ENCODE results near the gene RENBP. TPM values are rescaled to one million over a fixed set of nuclear protein-coding genes. Genes with fewer than 3 reads are reported as not detected.

Gene RENBP
- total and polyA plus RNA-seq, 4 donors = 1.0 to 7.9 (median 7.0) TPM

- no peak for TF ChIP-seq HNF4A (conservative IDR thresholded peaks at IDR 0.05)
These were observed 34.5 kb downstream of the RENBP start (continued) for GRCh38 chrX:153909980-153910360.

GRCh38 chrX:153909024-153909979, 35.1 kb downstream of the RENBP start:
- H3K9ac ChIP-seq (ENCODE audit: low read depth in 1 of 2, low read length in 2 of 2) = no peak overlapping the region
- H3K9me3 ChIP-seq (ENCODE audit: control insufficient read depth in 4 of 4, low read length in 3 of 4) = no peaks in the 10 kb centered on the region
- H3K4me1 ChIP-seq (ENCODE audit: control insufficient read depth in 4 of 4, insufficient read depth in 4 of 4, low read length in 3 of 4) = peaks cover 0 to 2% (median under 1%) of the 10 kb centered on the region in 4 donors
- TF ChIP-seq CTCF (IDR thresholded peaks at IDR 0.05; ENCODE audit: low read depth, low read length, missing input control) (no peak), JUND (IDR thresholded peaks at IDR 0.05) (no peak), GABPA (IDR thresholded peaks at IDR 0.05 in 1 of 2, conservative IDR thresholded peaks at IDR 0.05 in 1 of 2) (no peak), YY1 (IDR thresholded peaks at IDR 0.05) (no peak), MAX (IDR thresholded peaks at IDR 0.05) (no peak), REST (IDR thresholded peaks at IDR 0.05) (no peak), FOXA1 (IDR thresholded peaks at IDR 0.05) (no peak), NR2F2 (IDR thresholded peaks at IDR 0.05) (no peak)
- no peaks in the 10 kb centered on the region for H3K27me3 ChIP-seq (ENCODE audit: control insufficient read depth in 4 of 4, insufficient read depth in 4 of 4, low read length in 3 of 4)
- H3K27ac ChIP-seq (ENCODE audit: low read depth in 1 of 2, low read length in 2 of 2) = no peak overlapping the region
- no peak overlapping the region for H3K4me3 ChIP-seq (ENCODE audit: low read depth in 1 of 3, low read length in 3 of 3)
- H3K36me3 ChIP-seq (ENCODE audit: control insufficient read depth in 4 of 4, insufficient read depth in 3 of 4, low read depth in 1 of 4, low read length in 3 of 4) = no peaks in the 10 kb centered on the region
- DNase-seq (ENCODE audit: low spot score) = no peak
- WGBS = 87% methylated on average over 37 of the region's 37 CpGs

- H3K4me3 ChIP-seq (ENCODE audit: low read depth in 1 of 3, low read length in 3 of 3) = no peak overlapping the region
- H3K27me3 ChIP-seq (ENCODE audit: control insufficient read depth in 4 of 4, insufficient read depth in 4 of 4, low read length in 3 of 4) = no peaks in the 10 kb centered on the region
- H3K9me3 ChIP-seq (ENCODE audit: control insufficient read depth in 4 of 4, low read length in 3 of 4) = no peaks in the 10 kb centered on the region
- no peak overlapping the region for H3K27ac ChIP-seq (ENCODE audit: low read depth in 1 of 2, low read length in 2 of 2)
- DNase-seq (ENCODE audit: low spot score) = no peak
- WGBS = 94% methylated on average over 23 of the region's 23 CpGs
- no peaks in the 10 kb centered on the region for H3K36me3 ChIP-seq (ENCODE audit: control insufficient read depth in 4 of 4, insufficient read depth in 3 of 4, low read depth in 1 of 4, low read length in 3 of 4)
- H3K9ac ChIP-seq (ENCODE audit: low read depth in 1 of 2, low read length in 2 of 2) = no peak overlapping the region
- peaks cover 0 to 6% (median 1%) of the 10 kb centered on the region in 4 donors for H3K4me1 ChIP-seq (ENCODE audit: control insufficient read depth in 4 of 4, insufficient read depth in 4 of 4, low read length in 3 of 4)
- no peak for TF ChIP-seq YY1 (IDR thresholded peaks at IDR 0.05)
- no peak for TF ChIP-seq FOXA1 (IDR thresholded peaks at IDR 0.05)
- TF ChIP-seq GABPA (IDR thresholded peaks at IDR 0.05 in 1 of 2, conservative IDR thresholded peaks at IDR 0.05 in 1 of 2) = no peak
- no peak for TF ChIP-seq TAF1 (conservative IDR thresholded peaks at IDR 0.05)
- TF ChIP-seq ATF3 (IDR thresholded peaks at IDR 0.05) = no peak
- TF ChIP-seq HNF4A (conservative IDR thresholded peaks at IDR 0.05) = no peak
- TF ChIP-seq CTCF (IDR thresholded peaks at IDR 0.05; ENCODE audit: low read depth, low read length, missing input control) = no peak
- no peak for TF ChIP-seq ZBTB33 (IDR thresholded peaks at IDR 0.05)
- no peak for TF ChIP-seq EGR1 (IDR thresholded peaks at IDR 0.05; ENCODE audit: low read depth in 2 of 2)
- no peak for TF ChIP-seq RXRA (IDR thresholded peaks at IDR 0.05)
- no peak for TF ChIP-seq FOXA2 (IDR thresholded peaks at IDR 0.05)
- no peak for TF ChIP-seq MAX (IDR thresholded peaks at IDR 0.05)
- TF ChIP-seq RAD21 (IDR thresholded peaks at IDR 0.05) = no peak
These were observed 36.1 kb downstream of the RENBP start for GRCh38 chrX:153908219-153908860.

Measured in liver (tissue), 9 donors.